DLD1 (cell line): ENCODE data around the gene PFKP.

Experiments
- in situ Hi-C: cut with HindIII; loops from 2 replicates; pipeline ENCODE4 v1.10.0; 2017; ENCODE audit warnings: low sequenced_read_pairs

PFKP gene

GRCh38 chr10:3129581-3130340 lies 62.4 kb downstream of the PFKP start:
- in situ Hi-C loops: no loop called here

- in situ Hi-C loops: no loop called here
Measured at GRCh38 chr10:3131098-3131497, 63.8 kb downstream of the PFKP start.

GRCh38 chr10:3132036-3133025 lies 65.0 kb downstream of the PFKP start:
- in situ Hi-C loops: no loop called here

GRCh38 chr10:3133948-3134347 lies 66.6 kb downstream of the PFKP start:
- in situ Hi-C loops: no loop called here

- in situ Hi-C loops: no loop called here
Measured at GRCh38 chr10:3135006-3135405, 67.7 kb downstream of the PFKP start.

- in situ Hi-C loops: no loop called here
Measured at GRCh38 chr10:3136336-3136735, 69.0 kb downstream of the PFKP start.

GRCh38 chr10:3136763-3137611 lies 69.6 kb downstream of the PFKP start:
- in situ Hi-C loops: no loop called here

GRCh38 chr10:3137958-3138726 lies 70.8 kb downstream of the PFKP start:
- in situ Hi-C loops: no loop called here

- in situ Hi-C loops: no loop called here
Measured at GRCh38 chr10:3139216-3139910, 72.0 kb downstream of the PFKP start.

- in situ Hi-C loops: no loop called here
Measured at GRCh38 chr10:3140280-3140679, 72.9 kb downstream of the PFKP start.

GRCh38 chr10:3141351-3142005 lies 74.1 kb downstream of the PFKP start:
- in situ Hi-C loops: no loop called here

- in situ Hi-C loops: no loop called here
Measured at GRCh38 chr10:3142146-3142875, 75.0 kb downstream of the PFKP start.

GRCh38 chr10:3143366-3143765 lies 76.0 kb downstream of the PFKP start:
- in situ Hi-C loops: no loop called here

GRCh38 chr10:3143791-3144434 lies 76.6 kb downstream of the PFKP start:
- in situ Hi-C loops: no loop called here

GRCh38 chr10:3145366-3145765 lies 78.0 kb downstream of the PFKP start:
- in situ Hi-C loops: no loop called here

- in situ Hi-C loops: no loop called here
Measured at GRCh38 chr10:3146289-3146688, 78.9 kb downstream of the PFKP start.

GRCh38 chr10:3147117-3147820 lies 79.9 kb downstream of the PFKP start:
- in situ Hi-C loops: no loop called here
